DMS 273 (cell line): Measurements from ENCODE around the gene FCER1G.

Source experiments
- DNase-seq: peaks from one replicate; lab custom pipeline; 2025; ENCODE audit not compliant: unreplicated experiment; lab: John Stamatoyannopoulos, UW

Gene FCER1G

GRCh38 chr1:161261261-161262235, 46.5 kb downstream of the FCER1G start:
- DNase-seq, result peak; percentile 12

GRCh38 chr1:161265305-161265704, 50.2 kb downstream of the FCER1G start:
- DNase-seq, result no peak

- DNase-seq, result no peak
Measured at GRCh38 chr1:161266202-161266601, 51.1 kb downstream of the FCER1G start.

- DNase-seq, result peak; percentile 9
Measured at GRCh38 chr1:161266836-161267235, 51.7 kb downstream of the FCER1G start.

GRCh38 chr1:161267321-161267720, 52.2 kb downstream of the FCER1G start:
- peak; percentile 25 for DNase-seq
